AG20443 (cell line): ENCODE measurements around the gene MGST3.
"Not testable (repeated sequence)": the region's sequence is repeated elsewhere in the genome, so short reads cannot be mapped to it uniquely, and the experiment has no call there.

Experiments used
- DNase-seq: peaks from one replicate; pipeline ENCODE4 v3.0.0; 2012; ENCODE audit warnings: low spot score, mixed read lengths

The MGST3 gene

GRCh38 chr1:165630629-165631341 is at the start of gene MGST3:
Gene MGST3, plus strand, starts transcription at chr1:165631234. Its CDS starts 18,614 bp downstream, at chr1:165649848.
- peak; percentile 97 for DNase-seq

GRCh38 chr1:165581926-165582325 is 49.1 kb upstream of the MGST3 start:
- no peak for DNase-seq

GRCh38 chr1:165586398-165586797 is 44.6 kb upstream of the MGST3 start:
- no peak for DNase-seq

- not testable (repeated sequence) for DNase-seq
These were observed 39.6 kb upstream of the MGST3 start for GRCh38 chr1:165591391-165591790.

GRCh38 chr1:165592945-165593823 is 37.9 kb upstream of the MGST3 start:
- DNase-seq = peak; percentile 73

GRCh38 chr1:165595246-165595938 is 35.6 kb upstream of the MGST3 start:
- DNase-seq = no peak

GRCh38 chr1:165597883-165598675 is 33.0 kb upstream of the MGST3 start:
- peak; percentile 96 for DNase-seq

GRCh38 chr1:165598676-165599059 is 32.4 kb upstream of the MGST3 start:
- no peak for DNase-seq

GRCh38 chr1:165600793-165601192 is 30.2 kb upstream of the MGST3 start:
- no peak for DNase-seq

GRCh38 chr1:165603810-165604209 is 27.2 kb upstream of the MGST3 start:
- no peak for DNase-seq

- DNase-seq = no peak
These were observed 25.8 kb upstream of the MGST3 start for GRCh38 chr1:165605246-165605645.

GRCh38 chr1:165606676-165607075 is 24.4 kb upstream of the MGST3 start:
- not testable (repeated sequence) for DNase-seq

GRCh38 chr1:165610866-165611265 is 20.2 kb upstream of the MGST3 start:
- no peak for DNase-seq

- DNase-seq = no peak
These were observed 19.0 kb upstream of the MGST3 start for GRCh38 chr1:165612062-165612461.

- no peak for DNase-seq
These were observed 14.9 kb upstream of the MGST3 start for GRCh38 chr1:165616054-165616612.

GRCh38 chr1:165616987-165617546 is 14.0 kb upstream of the MGST3 start:
- DNase-seq = no peak

GRCh38 chr1:165619647-165620151 is 11.3 kb upstream of the MGST3 start:
- DNase-seq = no peak

GRCh38 chr1:165623624-165624023 is 7.4 kb upstream of the MGST3 start:
- no peak for DNase-seq

- no peak for DNase-seq
These were observed 6.6 kb upstream of the MGST3 start for GRCh38 chr1:165624441-165624840.

- no peak for DNase-seq
These were observed 2.7 kb upstream of the MGST3 start for GRCh38 chr1:165628147-165628822.
